HCT116 (cell line): ENCODE measurements around the gene TRPM1. TPM values are rescaled to one million over a fixed set of nuclear protein-coding genes. Genes with fewer than 3 reads are reported as not detected.

Experiments
- ATAC-seq: fragments of 200-7000 bp; cut with Tn5 transposase; 2 replicates; pipeline ENCODE4 v1.9.1; 2020; ENCODE audit warnings: mild to moderate bottlenecking, moderate library complexity
- BruUV-seq: library from RNA; stranded (reverse); fragments of 400-500 nt; replicated peaks from 2 replicates; lab custom pipeline; 2021; lab: Mats Ljungman, UMichigan
- CTCF ChIA-PET: fragments of 300-600 bp; sonication (Branson Sonifier 250); formaldehyde crosslinking; loops from one replicate; lab custom pipeline; 2021; ENCODE audit warnings: antibody characterized with exemption; lab: Charles Lee
- POLR2A ChIA-PET: fragments of 300-600, 350-600 bp; sonication (Branson Sonifier 250); formaldehyde crosslinking; loops from one replicate; lab custom pipeline; 2021; ENCODE audit warnings: antibody characterized with exemption; lab: Charles Lee
- RAD21 ChIA-PET, 2 experiments: fragments of 300-600 bp; sonication (Branson Sonifier 250); formaldehyde crosslinking; loops; one replicate each; lab custom pipeline; 2023; ENCODE audit warnings: low total read pairs in 2 of 2; ENCODE audit not compliant: uncharacterized antibody in 2 of 2, unreplicated experiment in 2 of 2, low non-redundant PET in 1 of 2; lab: Charles Lee
- DNase-seq: peaks from one replicate; pipeline ENCODE4 v3.0.0-alpha.2; 2010; ENCODE audit warnings: low read depth, low spot score
- H2AFZ ChIP-seq: fragments of 200-600 bp; shearing (Covaris generic), sonication (generic); 2 replicates; pipeline ENCODE4 v1.6.1; 2017; ENCODE audit warnings: low read depth, mixed run types, mixed read lengths, antibody characterized with exemption, low read length; ENCODE audit not compliant: poor library complexity, severe bottlenecking
- H3K27ac ChIP-seq: 2 replicates; pipeline ENCODE4 v1.5.1; 2012; ENCODE audit warnings: low read depth, low read length
- H3K27me3 ChIP-seq: fragments of 200-600 bp; sonication (generic); 2 replicates; pipeline ENCODE4 v1.6.1; 2016; ENCODE audit warnings: mixed run types, low read length, mixed read lengths; ENCODE audit not compliant: insufficient read depth
- H3K36me3 ChIP-seq, 2 experiments: fragments of 200-500 bp in 1 of 2; fragments of 200-600 bp in 1 of 2; sonication (Bioruptor generic) in 1 of 2; sonication (generic) in 1 of 2; 2 replicates each; pipeline versions ENCODE4 v1.5.1 to v1.6.1; 2014 to 2016; ENCODE audit warnings: low read length in 2 of 2, inconsistent platforms in 1 of 2, mixed read lengths in 1 of 2, mixed run types in 1 of 2; ENCODE audit not compliant: insufficient read depth in 2 of 2, control insufficient read depth in 1 of 2
- H3K4me1 ChIP-seq, 2 experiments: fragments of 200-600 bp in 1 of 2; sonication (generic) in 1 of 2; 2 replicates each; pipeline versions ENCODE4 v1.5.1 to v1.6.1; 2012 to 2017; ENCODE audit warnings: low read length in 2 of 2, inconsistent platforms in 1 of 2, mild to moderate bottlenecking in 1 of 2, mixed read lengths in 1 of 2, mixed run types in 1 of 2, moderate library complexity in 1 of 2; ENCODE audit not compliant: insufficient read depth in 2 of 2, control insufficient read depth in 1 of 2
- H3K4me2 ChIP-seq: fragments of 200-600 bp; sonication (generic); 2 replicates; pipeline ENCODE4 v1.6.1; 2017; ENCODE audit warnings: mixed run types, low read length, mixed read lengths
- H3K4me3 ChIP-seq, 2 experiments: fragments of 200-600 bp in 1 of 2; sonication (generic) in 1 of 2; replicated peaks in 1 of 2; 2 replicates each; pipeline ENCODE4 v1.5.1; 2011 to 2016; ENCODE audit warnings: low read length in 2 of 2, control low read depth in 1 of 2, low read depth in 1 of 2, mild to moderate bottlenecking in 1 of 2, mixed read lengths in 1 of 2, mixed run types in 1 of 2
- H3K79me2 ChIP-seq: fragments of 200-600 bp; sonication (generic); 2 replicates; pipeline ENCODE4 v1.6.1; 2017; ENCODE audit warnings: mild to moderate bottlenecking, mixed run types, low read length, moderate library complexity, mixed read lengths; ENCODE audit not compliant: insufficient read depth
- H3K9ac ChIP-seq: fragments of 200-600 bp; sonication (generic); 2 replicates; pipeline ENCODE4 v1.6.1; 2016; ENCODE audit warnings: low read length, mixed read lengths
- H3K9me2 ChIP-seq: fragments of 200-600 bp; sonication (generic), shearing (Covaris generic); 2 replicates; pipeline ENCODE4 v1.6.1; 2017; ENCODE audit warnings: mixed run types, mild to moderate bottlenecking, moderate library complexity; ENCODE audit not compliant: insufficient read depth
- H3K9me3 ChIP-seq, 2 experiments: fragments of 200-500 bp in 1 of 2; fragments of 200-600 bp in 1 of 2; sonication (Bioruptor generic) in 1 of 2; sonication (generic) in 1 of 2; 2 replicates each; pipeline ENCODE4 v1.6.1; 2014 to 2017; ENCODE audit warnings: low read length in 2 of 2, mixed read lengths in 2 of 2, inconsistent platforms in 1 of 2, low read depth in 1 of 2, mild to moderate bottlenecking in 1 of 2, mixed run types in 1 of 2, moderate library complexity in 1 of 2; ENCODE audit not compliant: control insufficient read depth in 1 of 2, insufficient read depth in 1 of 2
- H4K20me1 ChIP-seq: fragments of 200-600 bp; sonication (generic), shearing (Covaris generic); 2 replicates; pipeline ENCODE4 v1.6.1; 2017; ENCODE audit warnings: mixed run types, mild to moderate bottlenecking, moderate library complexity; ENCODE audit not compliant: insufficient read depth
- CBX3 ChIP-seq: IDR thresholded peaks from 2 replicates; pipeline ENCODE4 v1.6.1; 2012; ENCODE audit warnings: low read depth
- EGR1 ChIP-seq: IDR thresholded peaks from 2 replicates; pipeline ENCODE4 v1.6.1; 2012; ENCODE audit warnings: low read depth
- ELF1 ChIP-seq: IDR thresholded peaks from 2 replicates; pipeline ENCODE4 v1.6.1; 2012; ENCODE audit warnings: low read depth, borderline replicate concordance
- EZH2 ChIP-seq: fragments of 200-600 bp; sonication (generic); IDR thresholded peaks from 2 replicates; pipeline ENCODE4 v1.6.1; 2017; ENCODE audit warnings: antibody characterized with exemption, mixed run types
- EZH2phosphoT487 ChIP-seq: fragments of 200-600 bp; IDR thresholded peaks from 2 replicates; pipeline ENCODE4 v1.6.1; 2018; ENCODE audit warnings: antibody characterized with exemption, borderline replicate concordance
- JUND ChIP-seq: IDR thresholded peaks from 2 replicates; pipeline ENCODE4 v1.6.1; 2012
- RAD21 ChIP-seq: IDR thresholded peaks from 2 replicates; pipeline ENCODE4 v1.6.1; 2012; ENCODE audit warnings: low read depth, mild to moderate bottlenecking
- SIN3A ChIP-seq: IDR thresholded peaks from 2 replicates; pipeline ENCODE4 v1.6.1; 2012; ENCODE audit warnings: low read depth
- SP1 ChIP-seq: IDR thresholded peaks from 2 replicates; pipeline ENCODE4 v1.6.1; 2012; ENCODE audit warnings: low read depth
- SRF ChIP-seq: IDR thresholded peaks from 2 replicates; pipeline ENCODE4 v1.6.1; 2012; ENCODE audit warnings: low read depth
- ZNF274 ChIP-seq: fragments of 200-500 bp; sonication (Bioruptor generic); IDR thresholded peaks from 2 replicates; pipeline ENCODE4 v1.6.1; 2014; ENCODE audit warnings: mild to moderate bottlenecking, low read depth, low read length, inconsistent platforms
- intact Hi-C: fragments of 100-400 bp; cut with micrococcal nuclease; formaldehyde crosslinking; loops from 2 replicates; pipeline ENCODE4 v1.10.0; 2022
- total RNA-seq: library from RNA; stranded (reverse); gene quantifications from one replicate; pipeline ENCODE4 v1.2.1, GENCODE V29; 2021; ENCODE audit not compliant: unreplicated experiment
- TF ChIP-seq, protein P1 (sequence below): IDR thresholded peaks from 2 replicates; pipeline ENCODE4 v1.6.1; 2012
- TF ChIP-seq, protein P2 (sequence below): IDR thresholded peaks from 2 replicates; pipeline ENCODE4 v1.6.1; 2012; ENCODE audit warnings: low read depth

The TRPM1 gene
- total RNA-seq, 1 experiment from 2014 or later, result not detected

DNA sequence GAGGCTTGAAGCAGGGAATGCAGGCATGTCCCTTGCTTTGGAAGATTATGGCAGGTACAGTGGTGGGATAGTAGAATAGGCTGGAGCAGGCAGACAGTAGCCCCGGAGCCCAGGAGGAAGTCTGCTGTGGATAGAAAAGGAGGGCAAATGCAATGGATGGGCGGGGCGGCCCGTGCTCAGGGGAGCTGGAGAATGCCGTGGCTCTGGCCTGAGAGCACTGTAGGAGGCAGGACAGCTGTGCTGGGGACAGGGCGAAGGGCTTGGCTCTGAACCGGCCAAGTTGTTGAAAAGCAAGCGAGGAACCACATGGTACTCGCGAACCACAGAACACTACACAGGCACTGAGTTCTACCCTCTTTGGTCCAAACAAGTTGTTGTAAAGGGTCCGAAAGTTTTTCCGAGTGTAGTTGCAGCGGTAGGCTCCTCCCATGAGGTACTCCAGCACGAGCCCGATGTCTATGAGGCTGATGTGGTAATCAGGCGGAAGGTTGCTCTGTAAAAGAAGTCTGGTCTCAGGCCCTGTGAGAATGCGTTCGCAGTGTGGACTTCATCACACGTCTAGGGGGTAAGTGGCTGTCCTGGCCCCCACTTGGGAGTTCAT lies 54.7 kb downstream of the TRPM1 start:
- no peak for DNase-seq
- H3K9ac ChIP-seq, result no peak overlapping the region
- H3K36me3 ChIP-seq, result no peaks in the 10 kb centered on the region
- intact Hi-C loops, result no loop called here
- no peak overlapping the region for H3K27ac ChIP-seq
- TF ChIP-seq SRF, result no peak
- no peak for TF ChIP-seq RAD21
- no peak for TF ChIP-seq EZH2
- TF ChIP-seq ELF1, result no peak
- no peak for TF ChIP-seq SIN3A
- no peak for TF ChIP-seq CBX3
- TF ChIP-seq EZH2phosphoT487, result no peak
- TF ChIP-seq JUND, result no peak
- TF ChIP-seq ZNF274, result no peak
- TF ChIP-seq, protein P1, sequence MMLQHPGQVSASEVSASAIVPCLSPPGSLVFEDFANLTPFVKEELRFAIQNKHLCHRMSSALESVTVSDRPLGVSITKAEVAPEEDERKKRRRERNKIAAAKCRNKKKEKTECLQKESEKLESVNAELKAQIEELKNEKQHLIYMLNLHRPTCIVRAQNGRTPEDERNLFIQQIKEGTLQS, result no peak
- TF ChIP-seq, protein P2, sequence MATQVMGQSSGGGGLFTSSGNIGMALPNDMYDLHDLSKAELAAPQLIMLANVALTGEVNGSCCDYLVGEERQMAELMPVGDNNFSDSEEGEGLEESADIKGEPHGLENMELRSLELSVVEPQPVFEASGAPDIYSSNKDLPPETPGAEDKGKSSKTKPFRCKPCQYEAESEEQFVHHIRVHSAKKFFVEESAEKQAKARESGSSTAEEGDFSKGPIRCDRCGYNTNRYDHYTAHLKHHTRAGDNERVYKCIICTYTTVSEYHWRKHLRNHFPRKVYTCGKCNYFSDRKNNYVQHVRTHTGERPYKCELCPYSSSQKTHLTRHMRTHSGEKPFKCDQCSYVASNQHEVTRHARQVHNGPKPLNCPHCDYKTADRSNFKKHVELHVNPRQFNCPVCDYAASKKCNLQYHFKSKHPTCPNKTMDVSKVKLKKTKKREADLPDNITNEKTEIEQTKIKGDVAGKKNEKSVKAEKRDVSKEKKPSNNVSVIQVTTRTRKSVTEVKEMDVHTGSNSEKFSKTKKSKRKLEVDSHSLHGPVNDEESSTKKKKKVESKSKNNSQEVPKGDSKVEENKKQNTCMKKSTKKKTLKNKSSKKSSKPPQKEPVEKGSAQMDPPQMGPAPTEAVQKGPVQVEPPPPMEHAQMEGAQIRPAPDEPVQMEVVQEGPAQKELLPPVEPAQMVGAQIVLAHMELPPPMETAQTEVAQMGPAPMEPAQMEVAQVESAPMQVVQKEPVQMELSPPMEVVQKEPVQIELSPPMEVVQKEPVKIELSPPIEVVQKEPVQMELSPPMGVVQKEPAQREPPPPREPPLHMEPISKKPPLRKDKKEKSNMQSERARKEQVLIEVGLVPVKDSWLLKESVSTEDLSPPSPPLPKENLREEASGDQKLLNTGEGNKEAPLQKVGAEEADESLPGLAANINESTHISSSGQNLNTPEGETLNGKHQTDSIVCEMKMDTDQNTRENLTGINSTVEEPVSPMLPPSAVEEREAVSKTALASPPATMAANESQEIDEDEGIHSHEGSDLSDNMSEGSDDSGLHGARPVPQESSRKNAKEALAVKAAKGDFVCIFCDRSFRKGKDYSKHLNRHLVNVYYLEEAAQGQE, result no peak
- TF ChIP-seq EGR1, result no peak
- no peak for TF ChIP-seq SP1
- TF ChIP-seq, all 23 proteins: peak for 0
- Histone ChIP-seq H2AFZ (no peak overlapping the region), H3K9me2 (peaks cover under 1% of the 10 kb centered on the region; the same call in 1 of the 2 replicates), H3K79me2 (no peaks in the 10 kb centered on the region), H3K4me1 (no peaks in the 10 kb centered on the region), H3K9me3 (no peaks in the 10 kb centered on the region), H3K4me2 (no peak overlapping the region), H3K4me3 (no peak overlapping the region), H3K27me3 (no peaks in the 10 kb centered on the region), H4K20me1 (no peaks in the 10 kb centered on the region)
- CTCF ChIA-PET, result no interaction called here
- RAD21 ChIA-PET, result no interaction called here
- no TSS peak for BruUV-seq
- POLR2A ChIA-PET, result no interaction called here
- no peak for ATAC-seq
